PC-3 (cell line): ENCODE measurements around the gene TAF5L. TPM values are rescaled to one million over a fixed set of nuclear protein-coding genes. Genes with fewer than 3 reads are reported as not detected.
A peak's percentile ranks its signal among the peaks of the same experiment; 100 is the strongest.

Experiments
- ATAC-seq: fragments of 200-7000 bp; cut with Tn5 transposase; 2 replicates; pipeline ENCODE4 v1.9.1; 2020; ENCODE audit warnings: mild to moderate bottlenecking, moderate library complexity
- BruUV-seq: library from RNA; stranded (reverse); fragments of 400-500 nt; replicated peaks from 2 replicates; lab custom pipeline; 2021; lab: Mats Ljungman, UMichigan
- CTCF ChIA-PET: fragments of 300-600 bp; sonication (Branson Sonifier 250); formaldehyde crosslinking; loops from one replicate; lab custom pipeline; 2022; ENCODE audit warnings: antibody characterized with exemption; lab: Charles Lee
- POLR2A ChIA-PET: fragments of 300-600 bp; sonication (Branson Sonifier 250); formaldehyde crosslinking; loops from one replicate; lab custom pipeline; 2022; ENCODE audit warnings: antibody characterized with exemption; ENCODE audit not compliant: unreplicated experiment; lab: Charles Lee
- DNase-seq: peaks from one replicate; pipeline ENCODE4 v3.0.0-alpha.2; 2015
- H2AFZ ChIP-seq: fragments of 300-600 bp; sonication (generic); 2 replicates; pipeline ENCODE4 v1.6.0; 2016; ENCODE audit warnings: antibody characterized with exemption, low read length
- H3F3A ChIP-seq: fragments of 300-600 bp; sonication (generic); one replicate; pipeline ENCODE4 v1.6.0; 2017; ENCODE audit warnings: antibody characterized with exemption, low read length, control low read depth, mild to moderate bottlenecking; ENCODE audit not compliant: unreplicated experiment
- H3K27ac ChIP-seq: fragments of 300-600 bp; sonication (generic); 2 replicates; pipeline ENCODE4 v1.5.1; 2016; ENCODE audit warnings: mild to moderate bottlenecking, low read length
- H3K27me3 ChIP-seq: fragments of 300-600 bp; sonication (generic); 2 replicates; pipeline ENCODE4 v1.6.1; 2016; ENCODE audit warnings: low read length, mixed read lengths
- H3K36me3 ChIP-seq: fragments of 300-600 bp; sonication (generic); 2 replicates; pipeline ENCODE4 v1.6.1; 2016; ENCODE audit warnings: low read depth, mixed run types, low read length, mixed read lengths
- H3K4me1 ChIP-seq: fragments of 300-600 bp; sonication (generic); 2 replicates; pipeline ENCODE4 v1.5.1; 2016; ENCODE audit warnings: low read length; ENCODE audit not compliant: insufficient read depth
- H3K4me2 ChIP-seq: fragments of 300-600 bp; sonication (generic); 2 replicates; pipeline ENCODE4 v1.6.0; 2016; ENCODE audit warnings: low read length
- H3K4me3 ChIP-seq: fragments of 300-600 bp; sonication (generic); 2 replicates; pipeline ENCODE4 v1.5.1; 2016; ENCODE audit warnings: mild to moderate bottlenecking, low read length, mixed read lengths
- H3K79me2 ChIP-seq: fragments of 300-600 bp; sonication (generic); 2 replicates; pipeline ENCODE4 v1.6.1; 2017; ENCODE audit warnings: low read length, mixed read lengths
- H3K9ac ChIP-seq: fragments of 300-600 bp; sonication (generic); 2 replicates; pipeline ENCODE4 v1.6.0; 2016; ENCODE audit warnings: mild to moderate bottlenecking, low read length
- H3K9me2 ChIP-seq: fragments of 300-600 bp; sonication (generic); replicated peaks from 2 replicates; pipeline ENCODE4 v1.6.1; 2016; ENCODE audit warnings: mixed run types, low read length, mixed read lengths
- H3K9me3 ChIP-seq: fragments of 300-600 bp; sonication (generic); 2 replicates; pipeline ENCODE4 v1.6.1; 2016; ENCODE audit warnings: low read length, mixed read lengths
- H4K20me1 ChIP-seq: fragments of 300-600 bp; sonication (generic); 2 replicates; pipeline ENCODE4 v1.6.1; 2016; ENCODE audit warnings: low read length, mixed read lengths
- CTCF ChIP-seq: fragments of 300-600 bp; sonication (generic); conservative IDR thresholded peaks from 2 replicates; pipeline ENCODE4 v1.5.1; 2017; ENCODE audit warnings: antibody characterized with exemption, low read depth, mild to moderate bottlenecking, low read length
- EZH2 ChIP-seq: fragments of 300-600 bp; sonication (generic); IDR thresholded peaks from one replicate; pipeline ENCODE4 v1.6.1; 2017; ENCODE audit warnings: antibody characterized with exemption, mild to moderate bottlenecking, low read length; ENCODE audit not compliant: unreplicated experiment
- EZH2phosphoT487 ChIP-seq: fragments of 300-600 bp; sonication (generic); IDR thresholded peaks from 2 replicates; pipeline ENCODE4 v1.6.1; 2018; ENCODE audit warnings: mild to moderate bottlenecking, antibody characterized with exemption, low read length, borderline replicate concordance
- intact Hi-C: fragments of 100-400 bp; cut with micrococcal nuclease; formaldehyde crosslinking; loops from 2 replicates; pipeline ENCODE4 v1.9.0; 2023
- total RNA-seq: library from RNA; depleted of rRNA; stranded (reverse); fragments of >200 nt; gene quantifications from 2 replicates; pipeline ENCODE4 v1.2.3, GENCODE V29; 2014

TAF5L gene
- total RNA-seq, 1 experiment from 2014 or later, result 24.2 TPM

- peak; percentile 70 for DNase-seq
- Histone ChIP-seq H3K9ac (peak overlapping the region; percentile 97), H3F3A (no peaks in the 10 kb centered on the region), H2AFZ (peak overlapping the region; percentile 70), H3K79me2 (peaks cover 92% of the 10 kb centered on the region), H3K4me2 (peak overlapping the region; percentile 90), H3K27me3 (no peaks in the 10 kb centered on the region), H3K9me2 (no peaks in the 10 kb centered on the region), H3K4me1 (peaks cover 26% of the 10 kb centered on the region), H3K27ac (peak overlapping the region; percentile 30), H3K9me3 (no peaks in the 10 kb centered on the region), H4K20me1 (peaks cover 59% of the 10 kb centered on the region), H3K4me3 (peak overlapping the region; percentile 99), H3K36me3 (no peaks in the 10 kb centered on the region; the same call in 1 of the 2 replicates)
- TSS peak; percentile 46 for BruUV-seq
- TF ChIP-seq CTCF, result no peak
- no peak for TF ChIP-seq EZH2phosphoT487
- no peak for TF ChIP-seq EZH2
- ChIA-PET POLR2A (interaction anchor here (0.9 kb wide), 1 partner anchor 66 kb away, joined by 3 read pairs; the partner anchor contains the start of gene ABCB10), CTCF (interaction anchor here (1.1 kb wide), 1 partner anchor 67 kb away, joined by 4 read pairs; the partner anchor contains the start of gene ABCB10)
- intact Hi-C loops, result no loop called here
- peak; percentile 65 for ATAC-seq
Measured at GRCh38 chr1:229625071-229625914, 629 bp downstream of the TAF5L start.

GRCh38 chr1:229624521-229625070 lies 1.3 kb downstream of the TAF5L start:
- Histone ChIP-seq H3K36me3 (no peaks in the 10 kb centered on the region; the same call in 1 of the 2 replicates), H3K27ac (no peak overlapping the region), H2AFZ (peak overlapping the region; percentile 70), H3K27me3 (no peaks in the 10 kb centered on the region), H3K4me2 (peak overlapping the region; percentile 90), H3K9me3 (no peaks in the 10 kb centered on the region), H3F3A (no peaks in the 10 kb centered on the region), H3K4me3 (peak overlapping the region; percentile 82), H4K20me1 (peaks cover 58% of the 10 kb centered on the region), H3K9ac (peak overlapping the region; percentile 76), H3K79me2 (peaks cover 92% of the 10 kb centered on the region), H3K4me1 (peaks cover 26% of the 10 kb centered on the region), H3K9me2 (no peaks in the 10 kb centered on the region)
- TF ChIP-seq CTCF (no peak), EZH2phosphoT487 (no peak), EZH2 (no peak)
- intact Hi-C loops, result no loop called here
- BruUV-seq, result no TSS peak
- ChIA-PET CTCF (interaction anchor here (1.1 kb wide), 1 partner anchor 66 kb away, joined by 4 read pairs; the partner anchor contains the start of gene ABCB10), POLR2A (interaction anchor here (0.5 kb wide), 1 partner anchor 23 kb away, joined by 3 read pairs; no protein-coding TSS in a partner anchor)
- ATAC-seq (no peak), DNase-seq (no peak)
